Suprapubic skin (tissue), 4 donors: Measurements from ENCODE around the gene EHMT2.

Source experiments
- EP300 ChIP-seq: sonication (generic); formaldehyde crosslinking; IDR thresholded peaks from one replicate; pipeline ENCODE4 v1.6.1; 2017; ENCODE audit warnings: antibody characterized with exemption
- POLR2A ChIP-seq, 2 donors: fragments of 450-650 bp; IDR thresholded peaks; one replicate each; pipeline ENCODE4 v1.6.1; 2017; ENCODE audit warnings: antibody characterized with exemption in 2 of 2, mild to moderate bottlenecking in 2 of 2, moderate library complexity in 2 of 2
- POLR2AphosphoS5 ChIP-seq, 3 donors: sonication (generic); formaldehyde crosslinking; IDR thresholded peaks; one replicate each; pipeline ENCODE4 v1.6.1; 2017; ENCODE audit warnings: antibody characterized with exemption in 3 of 3
- TF ChIP-seq, protein P1 (sequence below), 2 donors: fragments of 200-600 bp in 1 of 2; fragments of 450-650 bp in 1 of 2; sonication (generic) in 1 of 2; IDR thresholded peaks; one replicate each; pipeline ENCODE4 v1.5.1; 2016 to 2019; ENCODE audit warnings: antibody characterized with exemption in 2 of 2, mild to moderate bottlenecking in 1 of 2, moderate library complexity in 1 of 2

DNA sequence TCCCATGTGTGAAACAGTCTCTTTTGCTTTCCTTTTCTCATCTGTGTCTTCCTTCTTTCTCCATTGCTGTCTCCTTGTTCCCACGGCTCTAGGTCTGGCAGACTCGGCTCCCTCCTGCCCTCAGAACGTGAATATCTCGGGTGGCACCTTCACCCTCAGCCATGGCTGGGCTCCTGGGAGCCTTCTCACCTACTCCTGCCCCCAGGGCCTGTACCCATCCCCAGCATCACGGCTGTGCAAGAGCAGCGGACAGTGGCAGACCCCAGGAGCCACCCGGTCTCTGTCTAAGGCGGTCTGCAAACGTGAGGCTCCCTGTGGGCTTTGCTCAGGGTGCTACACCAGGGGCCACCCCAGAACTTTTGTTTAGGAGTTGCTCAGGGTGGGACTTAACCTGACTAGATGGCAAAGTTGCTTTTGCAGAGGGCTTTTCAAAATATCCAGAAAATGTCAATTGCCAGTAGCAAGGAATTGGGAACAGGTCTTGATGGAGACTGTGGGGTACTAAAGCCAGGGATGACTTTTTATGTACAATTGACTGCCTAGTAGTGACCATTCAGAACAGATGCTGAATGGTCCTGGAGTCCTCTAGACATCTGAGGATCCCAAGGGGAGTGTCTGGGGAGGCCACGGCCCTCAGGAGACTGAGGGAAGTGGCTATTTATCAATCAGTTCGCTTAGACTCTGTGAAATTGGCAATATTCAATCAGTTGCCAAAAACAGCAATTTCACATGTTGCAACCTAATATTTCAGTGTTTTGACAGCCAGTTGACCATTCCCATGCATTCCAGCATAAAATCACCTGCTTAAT, 30.6 kb upstream of the EHMT2 start:
- TF ChIP-seq EP300 (no peak), POLR2A (IDR thresholded peaks at IDR 0.05) (no peak), POLR2AphosphoS5 (IDR thresholded peaks at IDR 0.05) (no peak)
- TF ChIP-seq, protein P1, sequence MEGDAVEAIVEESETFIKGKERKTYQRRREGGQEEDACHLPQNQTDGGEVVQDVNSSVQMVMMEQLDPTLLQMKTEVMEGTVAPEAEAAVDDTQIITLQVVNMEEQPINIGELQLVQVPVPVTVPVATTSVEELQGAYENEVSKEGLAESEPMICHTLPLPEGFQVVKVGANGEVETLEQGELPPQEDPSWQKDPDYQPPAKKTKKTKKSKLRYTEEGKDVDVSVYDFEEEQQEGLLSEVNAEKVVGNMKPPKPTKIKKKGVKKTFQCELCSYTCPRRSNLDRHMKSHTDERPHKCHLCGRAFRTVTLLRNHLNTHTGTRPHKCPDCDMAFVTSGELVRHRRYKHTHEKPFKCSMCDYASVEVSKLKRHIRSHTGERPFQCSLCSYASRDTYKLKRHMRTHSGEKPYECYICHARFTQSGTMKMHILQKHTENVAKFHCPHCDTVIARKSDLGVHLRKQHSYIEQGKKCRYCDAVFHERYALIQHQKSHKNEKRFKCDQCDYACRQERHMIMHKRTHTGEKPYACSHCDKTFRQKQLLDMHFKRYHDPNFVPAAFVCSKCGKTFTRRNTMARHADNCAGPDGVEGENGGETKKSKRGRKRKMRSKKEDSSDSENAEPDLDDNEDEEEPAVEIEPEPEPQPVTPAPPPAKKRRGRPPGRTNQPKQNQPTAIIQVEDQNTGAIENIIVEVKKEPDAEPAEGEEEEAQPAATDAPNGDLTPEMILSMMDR (IDR thresholded peaks at IDR 0.05), result no peak
